ENCODE measurements around the gene CCDC178.
A peak's percentile ranks its signal among the peaks of the same experiment; 100 is the strongest.

CCDC178 gene, protein sequence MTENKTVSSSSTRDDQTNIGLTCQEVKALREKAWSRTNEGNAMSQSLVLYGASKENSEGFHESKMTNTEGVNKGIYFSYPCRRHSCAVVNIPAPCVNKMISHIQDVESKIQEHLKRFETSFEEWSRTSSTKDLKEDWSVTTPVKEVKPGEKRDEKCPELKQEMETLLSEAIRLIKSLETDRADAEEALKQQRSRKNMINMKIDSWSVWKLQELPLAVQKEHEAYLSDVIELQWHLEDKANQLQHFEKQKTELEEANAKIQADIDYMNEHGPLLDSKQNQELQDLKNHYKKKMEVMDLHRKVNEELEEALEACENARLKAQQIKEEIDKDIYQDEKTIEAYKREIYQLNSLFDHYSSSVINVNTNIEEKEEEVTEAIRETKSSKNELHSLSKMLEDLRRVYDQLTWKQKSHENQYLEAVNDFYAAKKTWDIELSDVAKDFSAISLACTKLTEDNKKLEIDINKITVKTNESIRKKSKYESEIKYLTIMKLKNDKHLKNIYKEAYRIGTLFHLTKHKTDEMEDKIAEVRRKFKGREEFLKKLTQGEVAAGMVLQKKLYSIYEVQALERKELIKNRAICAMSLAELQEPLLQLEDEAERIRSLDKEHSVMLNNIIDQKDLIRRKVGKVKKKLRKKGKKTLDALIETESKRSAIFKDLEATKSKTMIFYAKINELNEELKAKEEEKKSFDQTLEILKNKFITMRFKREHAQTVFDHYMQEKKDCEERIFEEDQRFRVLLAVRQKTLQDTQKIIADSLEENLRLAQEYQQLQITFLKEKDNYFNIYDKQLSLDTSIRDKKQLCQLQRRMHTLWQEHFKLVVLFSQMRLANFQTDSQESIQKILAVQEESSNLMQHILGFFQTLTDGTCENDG

DNA sequence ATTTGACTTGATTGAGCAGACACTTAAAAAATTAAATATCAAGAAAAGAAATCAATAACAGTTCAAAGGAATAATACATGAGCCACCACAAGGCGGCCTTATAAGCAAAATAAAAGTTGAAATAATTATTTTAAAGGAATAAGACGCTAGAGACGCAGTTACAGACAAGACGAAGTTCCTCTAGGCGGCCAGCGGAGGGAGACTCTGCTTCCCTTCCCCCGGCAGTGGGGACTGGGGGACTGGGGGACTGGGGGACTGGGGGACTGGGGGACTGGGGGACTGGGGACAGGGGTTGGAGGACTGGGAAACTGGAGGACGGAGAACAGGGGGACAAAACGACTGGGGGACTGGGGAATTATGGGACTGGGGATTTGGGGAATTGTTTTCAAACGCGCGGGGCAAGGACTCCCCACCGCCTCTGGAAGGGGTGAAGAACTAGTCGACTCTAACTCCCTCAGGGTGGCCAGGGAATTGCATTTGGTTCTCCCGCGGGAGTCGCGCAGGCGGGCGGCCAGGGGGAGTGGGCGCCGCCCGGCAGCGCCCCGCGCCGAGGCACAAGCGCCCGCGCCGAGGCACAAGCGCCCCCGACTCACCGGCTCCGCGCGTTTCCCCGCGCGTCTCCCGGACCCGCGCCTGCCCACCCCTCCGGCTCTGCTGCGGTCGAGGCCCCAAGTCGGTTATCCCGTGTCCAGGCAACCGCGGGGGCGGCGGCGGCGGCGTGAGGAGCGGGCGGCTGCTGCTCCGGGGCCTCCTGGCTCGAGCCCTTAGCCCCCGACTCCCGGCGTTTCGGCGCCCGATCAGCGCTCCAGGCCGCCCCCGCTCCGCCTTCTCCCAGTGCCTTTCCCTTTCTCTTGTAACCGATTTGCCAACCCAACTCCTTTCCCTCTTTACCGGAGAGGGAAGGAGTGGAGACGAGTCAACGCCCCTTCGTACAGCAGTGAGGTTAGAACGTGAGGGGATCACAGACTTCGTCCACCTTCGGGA is at the start of gene CCDC178:
Gene CCDC178, minus strand, starts transcription at position 662 of the 984 bp plus-strand sequence. CDS start 28,633 bp downstream, outside the sequence.
- no peak for DNase-seq (ENCODE audit: extremely low read depth, low read depth)
- TF ChIP-seq, protein P1, sequence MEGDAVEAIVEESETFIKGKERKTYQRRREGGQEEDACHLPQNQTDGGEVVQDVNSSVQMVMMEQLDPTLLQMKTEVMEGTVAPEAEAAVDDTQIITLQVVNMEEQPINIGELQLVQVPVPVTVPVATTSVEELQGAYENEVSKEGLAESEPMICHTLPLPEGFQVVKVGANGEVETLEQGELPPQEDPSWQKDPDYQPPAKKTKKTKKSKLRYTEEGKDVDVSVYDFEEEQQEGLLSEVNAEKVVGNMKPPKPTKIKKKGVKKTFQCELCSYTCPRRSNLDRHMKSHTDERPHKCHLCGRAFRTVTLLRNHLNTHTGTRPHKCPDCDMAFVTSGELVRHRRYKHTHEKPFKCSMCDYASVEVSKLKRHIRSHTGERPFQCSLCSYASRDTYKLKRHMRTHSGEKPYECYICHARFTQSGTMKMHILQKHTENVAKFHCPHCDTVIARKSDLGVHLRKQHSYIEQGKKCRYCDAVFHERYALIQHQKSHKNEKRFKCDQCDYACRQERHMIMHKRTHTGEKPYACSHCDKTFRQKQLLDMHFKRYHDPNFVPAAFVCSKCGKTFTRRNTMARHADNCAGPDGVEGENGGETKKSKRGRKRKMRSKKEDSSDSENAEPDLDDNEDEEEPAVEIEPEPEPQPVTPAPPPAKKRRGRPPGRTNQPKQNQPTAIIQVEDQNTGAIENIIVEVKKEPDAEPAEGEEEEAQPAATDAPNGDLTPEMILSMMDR (IDR thresholded peaks at IDR 0.05; ENCODE audit: low read depth, low read length): peak; percentile 37

DNA sequence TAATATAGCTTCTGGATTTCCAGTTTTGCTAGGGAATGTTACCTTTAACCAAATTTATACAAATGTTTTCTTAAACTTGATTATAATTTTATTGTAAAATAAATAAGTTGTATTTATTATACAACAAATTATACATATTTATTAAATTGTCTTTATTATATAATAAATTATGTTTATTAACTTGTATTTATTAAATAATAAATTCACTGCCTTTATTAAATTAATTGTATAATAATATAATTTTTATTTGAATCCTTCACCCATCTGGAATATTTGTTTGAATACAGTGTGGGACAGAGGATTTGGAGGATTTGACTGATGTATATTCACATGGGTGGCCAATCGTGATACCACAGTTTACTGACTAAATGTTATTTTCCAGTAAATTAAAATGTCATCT is 43.4 kb upstream of the CCDC178 start:
- DNase-seq (ENCODE audit: extremely low read depth, low read depth): no peak
- TF ChIP-seq, protein P1 (IDR thresholded peaks at IDR 0.05; ENCODE audit: low read depth, low read length): no peak

DNA sequence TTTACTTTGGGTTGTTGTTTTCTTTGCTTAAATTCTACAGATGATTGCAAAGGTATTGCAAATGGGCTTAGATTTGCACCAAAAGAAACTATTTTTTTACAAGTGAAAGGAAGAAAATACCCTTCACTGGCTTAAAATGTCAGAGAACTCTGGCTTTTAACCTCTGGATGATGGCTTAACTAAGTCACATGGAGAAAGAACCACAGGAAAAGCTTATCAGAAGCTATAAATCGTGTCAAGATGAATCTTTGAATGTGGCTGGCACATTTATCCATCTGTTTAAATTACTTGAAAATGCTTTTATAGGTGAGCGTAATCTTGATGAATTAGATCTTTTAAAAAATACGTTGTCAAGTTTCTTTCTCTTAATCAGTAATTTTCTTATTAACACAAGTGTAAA is 32.0 kb upstream of the CCDC178 start:
- TF ChIP-seq, protein P1 (IDR thresholded peaks at IDR 0.05; ENCODE audit: low read depth, low read length): no peak
- no peak for DNase-seq (ENCODE audit: extremely low read depth, low read depth)

DNA sequence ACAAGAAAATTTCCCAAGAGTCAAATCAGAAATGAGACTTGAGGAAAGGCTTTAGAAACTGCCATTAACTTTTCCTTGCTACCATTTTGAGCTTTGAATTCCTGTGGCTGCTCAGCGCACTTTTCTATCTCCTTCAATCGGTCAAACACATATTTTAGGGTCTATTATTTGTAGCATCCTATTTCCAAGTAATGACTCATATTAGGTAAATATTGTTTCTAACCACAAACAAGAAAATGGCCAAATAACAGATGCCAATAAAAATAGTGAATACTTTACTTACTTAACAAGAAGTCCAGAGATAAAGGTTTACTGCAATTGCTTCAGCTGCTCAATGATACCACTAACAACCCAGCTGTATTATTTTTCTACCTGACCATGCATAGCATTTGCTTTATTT is 29.7 kb upstream of the CCDC178 start:
- no peak for DNase-seq (ENCODE audit: extremely low read depth, low read depth)
- TF ChIP-seq, protein P1 (IDR thresholded peaks at IDR 0.05; ENCODE audit: low read depth, low read length): no peak

GRCh38 chr18:33469699-33470098 is 29.2 kb upstream of the CCDC178 start:
- TF ChIP-seq, protein P1 (IDR thresholded peaks at IDR 0.05; ENCODE audit: low read depth, low read length): no peak
- no peak for DNase-seq (ENCODE audit: extremely low read depth, low read depth)

- DNase-seq (ENCODE audit: extremely low read depth, low read depth): no peak
Observed at GRCh38 chr18:33467531-33467930, 27.0 kb upstream of the CCDC178 start.

More at GRCh38 chr18:33467531-33467930, 27.0 kb upstream of the CCDC178 start:
- TF ChIP-seq, protein P1 (IDR thresholded peaks at IDR 0.05; ENCODE audit: low read depth, low read length): no peak
